GM06990 (cell line): ENCODE measurements around the gene ERBB4.

ENCODE experiments used
- DNase-seq: peaks from one replicate; pipeline ENCODE4 v3.0.0-alpha.2; 2011; ENCODE audit not compliant: insufficient read length; ENCODE audit errors: extremely low read depth
- H3K27me3 ChIP-seq: replicated peaks from 2 replicates; pipeline ENCODE4 v1.6.0; 2011; ENCODE audit warnings: low read length; ENCODE audit not compliant: control insufficient read depth, insufficient read depth
- H3K36me3 ChIP-seq: 2 replicates; pipeline ENCODE4 v1.5.1; 2011; ENCODE audit warnings: low read length; ENCODE audit not compliant: control insufficient read depth, insufficient read depth
- H3K4me3 ChIP-seq: replicated peaks from 2 replicates; pipeline ENCODE4 v1.5.1; 2011; ENCODE audit warnings: low read depth, mild to moderate bottlenecking, control low read depth, low read length
- CTCF ChIP-seq: IDR thresholded peaks from 2 replicates; pipeline ENCODE4 v1.5.1; 2011; ENCODE audit warnings: low read length, control low read depth, mild to moderate bottlenecking, inconsistent platforms; ENCODE audit not compliant: insufficient read depth, poor library complexity, severe bottlenecking

ERBB4 gene

GRCh38 chr2:211837206-211837605 lies 701.4 kb downstream of the ERBB4 start:
- H3K4me3 ChIP-seq, result no peak overlapping the region
- TF ChIP-seq CTCF, result no peak
- no peaks in the 10 kb centered on the region for H3K36me3 ChIP-seq
- DNase-seq, result no peak
- no peaks in the 10 kb centered on the region; the same call in 1 of the 2 replicates for H3K27me3 ChIP-seq

- DNase-seq, result peak; percentile 15
These were observed 702.2 kb downstream of the ERBB4 start for GRCh38 chr2:211836409-211836808.

GRCh38 chr2:211835695-211836094 lies 702.9 kb downstream of the ERBB4 start:
- H3K27me3 ChIP-seq, result no peaks in the 10 kb centered on the region; the same call in 1 of the 2 replicates
- H3K36me3 ChIP-seq, result no peaks in the 10 kb centered on the region
- DNase-seq, result no peak
- no peak overlapping the region for H3K4me3 ChIP-seq
- TF ChIP-seq CTCF, result no peak

More at GRCh38 chr2:211836409-211836808, 702.2 kb downstream of the ERBB4 start:
- H3K27me3 ChIP-seq, result no peaks in the 10 kb centered on the region; the same call in 1 of the 2 replicates
- no peak overlapping the region for H3K4me3 ChIP-seq
- TF ChIP-seq CTCF, result no peak
- H3K36me3 ChIP-seq, result no peaks in the 10 kb centered on the region

GRCh38 chr2:211833582-211834279 lies 704.9 kb downstream of the ERBB4 start:
- Histone ChIP-seq H3K27me3 (no peaks in the 10 kb centered on the region; the same call in 1 of the 2 replicates), H3K36me3 (no peaks in the 10 kb centered on the region), H3K4me3 (no peak overlapping the region)
- TF ChIP-seq CTCF, result no peak
- no peak for DNase-seq

- no peak overlapping the region for H3K4me3 ChIP-seq
- no peak for TF ChIP-seq CTCF
- no peak for DNase-seq
- H3K27me3 ChIP-seq, result no peaks in the 10 kb centered on the region
- no peaks in the 10 kb centered on the region for H3K36me3 ChIP-seq
These were observed 708.9 kb downstream of the ERBB4 start for GRCh38 chr2:211829725-211830124.
